Natural killer cell (primary cell): Measurements from ENCODE around the gene DLD. TPM values are rescaled to one million over a fixed set of nuclear protein-coding genes. Genes with fewer than 3 reads are reported as not detected.

Experiments used
- ATAC-seq, 3 donors: fragments of 150-1000 bp in 2 of 3; fragments of 200-7000 bp in 1 of 3; cut with Tn5 transposase; 1 replicate in 1 of 3; 2 replicates in 2 of 3; pipeline ENCODE4 v1.10.0; 2021; ENCODE audit warnings: mild to moderate bottlenecking in 2 of 3, moderate library complexity in 2 of 3
- DNase-seq, 2 donors: peaks; one replicate each; pipeline versions ENCODE4 v3.0.0 to v3.0.0-alpha.2; 2013 to 2021; ENCODE audit warnings: mixed read lengths in 1 of 2
- H3K27ac ChIP-seq: one replicate; pipeline ENCODE4 v1.5.1; 2013; ENCODE audit warnings: mild to moderate bottlenecking, low read length
- H3K27me3 ChIP-seq: one replicate; pipeline ENCODE4 v1.6.1; 2013; ENCODE audit warnings: low read length; ENCODE audit not compliant: control insufficient read depth, insufficient read depth
- H3K36me3 ChIP-seq: one replicate; pipeline ENCODE4 v1.6.1; 2013; ENCODE audit warnings: low read length; ENCODE audit not compliant: control insufficient read depth, insufficient read depth
- H3K4me1 ChIP-seq: one replicate; pipeline ENCODE4 v1.6.1; 2013; ENCODE audit warnings: low read length; ENCODE audit not compliant: control insufficient read depth, insufficient read depth
- H3K4me3 ChIP-seq: one replicate; pipeline ENCODE4 v1.5.1; 2013; ENCODE audit warnings: low read length
- H3K9me3 ChIP-seq: one replicate; pipeline ENCODE4 v1.6.1; 2013; ENCODE audit warnings: low read length; ENCODE audit not compliant: control insufficient read depth, insufficient read depth
- H3K27ac Mint-ChIP-seq, 2 donors: one replicate each; pipeline ENCODE4 v1.8.0; 2022; ENCODE audit warnings: mild to moderate bottlenecking in 2 of 2, mixed read lengths in 2 of 2, moderate library complexity in 1 of 2
- H3K27me3 Mint-ChIP-seq, 2 donors: one replicate each; pipeline ENCODE4 v1.8.0; 2022; ENCODE audit warnings: low read depth in 2 of 2, mixed read lengths in 2 of 2
- H3K36me3 Mint-ChIP-seq: one replicate; pipeline ENCODE4 v1.8.0; 2022; ENCODE audit warnings: mixed read lengths
- H3K4me1 Mint-ChIP-seq, 2 donors: one replicate each; pipeline ENCODE4 v1.8.0; 2022; ENCODE audit warnings: mixed read lengths in 2 of 2
- H3K4me3 Mint-ChIP-seq: one replicate; pipeline ENCODE4 v1.8.0; 2022; ENCODE audit warnings: mild to moderate bottlenecking, moderate library complexity, mixed read lengths
- H3K9me3 Mint-ChIP-seq, 2 donors: one replicate each; pipeline ENCODE4 v1.8.0; 2022; ENCODE audit warnings: mixed read lengths in 2 of 2
- CTCF ChIP-seq: fragments of 200-600 bp; IDR thresholded peaks from one replicate; pipeline ENCODE4 v1.8.0; 2022; ENCODE audit warnings: antibody characterized with exemption
- WGBS: methylation state at CpG from one replicate; pipeline ENCODE4 v1.1.7; 2013; ENCODE audit warnings: missing lambda C conversion rate; ENCODE audit not compliant: insufficient coverage; 5-methylcytosine and 5-hydroxymethylcytosine counted together
- intact Hi-C: fragments of 100-400 bp; cut with micrococcal nuclease; formaldehyde crosslinking; loops from one replicate; pipeline ENCODE4 v1.14.2; 2022
- total RNA-seq, 4 donors: library from RNA; stranded (reverse); fragments of 120-200 nt in 1 of 4; gene quantifications; one replicate each; pipeline versions ENCODE4 v1.2.3 to v1.2.4, GENCODE V29; 2013 to 2022

Gene DLD
- total RNA-seq, 3 donors from 2014 or later (not counting 1 experiment from before 2014, with no cell fraction given), result 72.2 to 81.4 (median 80.9) TPM

GRCh38 chr7:107874605-107875446 lies 16.2 kb upstream of the DLD start:
- Mint-ChIP-seq H3K36me3 (no peaks in the 10 kb centered on the region), H3K4me3 (no peak overlapping the region), H3K9me3 (no peaks in the 10 kb centered on the region), H3K27me3 (peaks cover 7 to 14% of the 10 kb centered on the region in 2 donors), H3K27ac (no peak overlapping the region), H3K4me1 (peaks cover 0 to 4% of the 10 kb centered on the region in 2 donors)
- H3K9me3 ChIP-seq, result no peaks in the 10 kb centered on the region
- ATAC-seq (peak; percentile 80 to 90 (median 87)), DNase-seq (peak in 1 of 2 donors; percentile 78)
- peak; percentile 88 for TF ChIP-seq CTCF
- no peak overlapping the region for H3K4me3 ChIP-seq
- H3K27me3 ChIP-seq, result no peaks in the 10 kb centered on the region
- H3K4me1 ChIP-seq, result no peaks in the 10 kb centered on the region
- intact Hi-C loops, result loop anchor here (1.0 to 10.0 kb wide), 5 partner anchors 132 to 1080 kb away; no protein-coding TSS in a partner anchor
- H3K27ac ChIP-seq, result no peak overlapping the region
- 33% methylated on average over 5 of the region's 6 CpGs for WGBS
- no peaks in the 10 kb centered on the region for H3K36me3 ChIP-seq

- Histone ChIP-seq H3K9me3 (no peaks in the 10 kb centered on the region), H3K4me1 (no peaks in the 10 kb centered on the region), H3K36me3 (no peaks in the 10 kb centered on the region), H3K27ac (no peak overlapping the region), H3K4me3 (no peak overlapping the region), H3K27me3 (no peaks in the 10 kb centered on the region)
- TF ChIP-seq CTCF, result no peak
- Mint-ChIP-seq H3K27ac (no peak overlapping the region), H3K4me3 (no peak overlapping the region), H3K4me1 (peaks cover 0 to 4% of the 10 kb centered on the region in 2 donors), H3K36me3 (no peaks in the 10 kb centered on the region), H3K9me3 (no peaks in the 10 kb centered on the region), H3K27me3 (peaks cover 10 to 14% of the 10 kb centered on the region in 2 donors)
- ATAC-seq (no peak), DNase-seq (no peak)
- intact Hi-C loops, result loop anchor here (5.0 to 10.0 kb wide), 2 partner anchors 730 to 1082 kb away; no protein-coding TSS in a partner anchor
- WGBS, result 70% methylated on average over 2 of the region's 2 CpGs
These were observed 14.1 kb upstream of the DLD start for GRCh38 chr7:107876916-107877315.

GRCh38 chr7:107877731-107878382 lies 13.1 kb upstream of the DLD start:
- Mint-ChIP-seq H3K4me3 (no peak overlapping the region), H3K36me3 (no peaks in the 10 kb centered on the region), H3K4me1 (peaks cover 0 to 4% of the 10 kb centered on the region in 2 donors), H3K27ac (no peak overlapping the region), H3K27me3 (peaks cover 14 to 24% of the 10 kb centered on the region in 2 donors), H3K9me3 (no peaks in the 10 kb centered on the region)
- TF ChIP-seq CTCF, result no peak
- Histone ChIP-seq H3K4me1 (no peaks in the 10 kb centered on the region), H3K4me3 (no peak overlapping the region), H3K36me3 (no peaks in the 10 kb centered on the region), H3K9me3 (no peaks in the 10 kb centered on the region), H3K27ac (no peak overlapping the region), H3K27me3 (no peaks in the 10 kb centered on the region)
- 88% methylated on average over 3 of the region's 5 CpGs for WGBS
- intact Hi-C loops, result loop anchor here (5.0 to 10.0 kb wide), 2 partner anchors 731 to 1083 kb away; no protein-coding TSS in a partner anchor
- DNase-seq (no peak), ATAC-seq (no peak)
